GM12878 (cell line): ENCODE measurements around the gene BORCS8. TPM values are rescaled to one million over a fixed set of nuclear protein-coding genes. Genes with fewer than 3 reads are reported as not detected.

Experiments
- ATF7 ChIP-seq: fragments of 450-650 bp; IDR thresholded peaks from 2 replicates; pipeline ENCODE4 v1.6.1; 2016; ENCODE audit warnings: low read depth, mild to moderate bottlenecking
- CBFB ChIP-seq: IDR thresholded peaks from 2 replicates; pipeline ENCODE4 v1.6.1; 2016; ENCODE audit warnings: antibody characterized with exemption, low read depth
- CHD4 ChIP-seq: fragments of 200-600 bp; sonication (generic); IDR thresholded peaks from 2 replicates; pipeline ENCODE4 v1.6.1; 2016; ENCODE audit warnings: mild to moderate bottlenecking
- CREM ChIP-seq: IDR thresholded peaks from 2 replicates; pipeline ENCODE4 v1.6.1; 2014; ENCODE audit warnings: antibody characterized with exemption, low read depth
- EED ChIP-seq: sonication (generic); IDR thresholded peaks from 2 replicates; pipeline ENCODE4 v1.6.1; 2016; ENCODE audit warnings: antibody characterized with exemption, low read depth
- EP300 ChIP-seq, 2 experiments: fragments of 150-350 bp in 1 of 2; IDR thresholded peaks; 2 replicates each; pipeline ENCODE4 v1.6.1; 2011 to 2012; ENCODE audit warnings: low read depth in 2 of 2, low read length in 2 of 2, borderline replicate concordance in 1 of 2, improper control_type of control experiment in 1 of 2, inconsistent platforms in 1 of 2; ENCODE audit not compliant: control insufficient read depth in 1 of 2
- FOXM1 ChIP-seq: IDR thresholded peaks from 2 replicates; pipeline ENCODE4 v1.6.1; 2012; ENCODE audit warnings: low read depth, mild to moderate bottlenecking, inconsistent platforms, low read length, moderate library complexity
- HDAC6 ChIP-seq: fragments of 200-600 bp; sonication (generic); IDR thresholded peaks from one replicate; pipeline ENCODE4 v1.8.0; 2017; ENCODE audit warnings: antibody characterized with exemption; ENCODE audit not compliant: unreplicated experiment
- JUNB ChIP-seq: IDR thresholded peaks from 2 replicates; pipeline ENCODE4 v1.6.1; 2016; ENCODE audit warnings: antibody characterized with exemption, mild to moderate bottlenecking
- LARP7 ChIP-seq: fragments of 450-650 bp; IDR thresholded peaks from 2 replicates; pipeline ENCODE4 v1.6.1; 2017; ENCODE audit warnings: mild to moderate bottlenecking
- MEF2A ChIP-seq: IDR thresholded peaks from 2 replicates; pipeline ENCODE4 v1.6.1; 2011; ENCODE audit warnings: low read depth, mild to moderate bottlenecking, low read length, moderate library complexity; ENCODE audit not compliant: insufficient read depth
- NKRF ChIP-seq: fragments of 450-650 bp; conservative IDR thresholded peaks from 2 replicates; pipeline ENCODE4 v1.6.1; 2017; ENCODE audit warnings: mild to moderate bottlenecking, moderate library complexity
- PRDM15 ChIP-seq: fragments of 450-650 bp; formaldehyde crosslinking; IDR thresholded peaks from 2 replicates; pipeline ENCODE4 v1.4.0; 2020; ENCODE audit warnings: mild to moderate bottlenecking, moderate library complexity
- RAD21 ChIP-seq: IDR thresholded peaks from 2 replicates; pipeline ENCODE4 v1.6.1; 2011; ENCODE audit warnings: mild to moderate bottlenecking, low read depth, low read length, moderate library complexity; ENCODE audit not compliant: insufficient read depth
- RBBP5 ChIP-seq: fragments of 200-600 bp; sonication (generic); conservative IDR thresholded peaks from 2 replicates; pipeline ENCODE4 v1.6.1; 2016
- RELB ChIP-seq: fragments of 450-650 bp; IDR thresholded peaks from 2 replicates; pipeline ENCODE4 v1.6.1; 2017; ENCODE audit warnings: low read depth, mild to moderate bottlenecking, moderate library complexity
- REST ChIP-seq: IDR thresholded peaks from 2 replicates; pipeline ENCODE4 v1.6.1; 2012; ENCODE audit warnings: mild to moderate bottlenecking, low read depth, low read length
- RUNX3 ChIP-seq: IDR thresholded peaks from 2 replicates; pipeline ENCODE4 v1.6.1; 2012; ENCODE audit warnings: low read length, inconsistent platforms
- SMARCA5 ChIP-seq: fragments of 450-650 bp; IDR thresholded peaks from 2 replicates; pipeline ENCODE4 v1.6.1; 2017; ENCODE audit warnings: mild to moderate bottlenecking
- SREBF1 ChIP-seq: IDR thresholded peaks from 2 replicates; pipeline ENCODE4 v1.6.1; 2012; ENCODE audit warnings: mild to moderate bottlenecking, low read length
- ZNF24 ChIP-seq: fragments of 450-650 bp; IDR thresholded peaks from 2 replicates; pipeline ENCODE4 v1.6.1; 2017; ENCODE audit warnings: antibody characterized with exemption, mild to moderate bottlenecking
- polyA plus RNA-seq, 11 experiments: library from polyadenylated mRNA; depleted of rRNA in 4 of 11; unstranded in 6 of 11; stranded (reverse) in 5 of 11; fragments of >200 nt; fragmentation: Nextera tagmentation in 4 of 11; fragmentation: Illumina TruSeq in 1 of 11; extraction: Ambion mirVana in 4 of 11; extraction: Trizol in 1 of 11; gene quantifications; 1 replicate in 1 of 11; 2 replicates in 10 of 11; pipeline versions ENCODE4 v1.2.1 to v1.2.3, GENCODE V29; 2011 to 2016; ENCODE audit warnings: inconsistent platforms in 2 of 11, missing spikeins in 2 of 11, low read depth in 1 of 11
- total RNA-seq, 4 experiments: library from RNA; depleted of rRNA in 3 of 4; stranded (reverse); fragments of >200 nt in 3 of 4; fragmentation: Illumina TruSeq in 1 of 4; extraction: Trizol in 1 of 4; gene quantifications; 2 replicates each; pipeline versions ENCODE4 v1.2.1 to v1.2.3, GENCODE V29; 2013 to 2021

BORCS8 gene
- total and polyA plus RNA-seq, 10 of the 15 experiments (the other 5 are each of a cell fraction or from before 2014, with no cell fraction given) = 3.7 to 40.3 (median 23.4) TPM

GRCh38 chr19:19170053-19170872 lies 21.7 kb downstream of the BORCS8 start, which contains the start of gene MEF2B (continued):
- no peak for TF ChIP-seq EED
- no peak for TF ChIP-seq EP300 (IDR thresholded peaks at IDR 0.05; ENCODE audit: borderline replicate concordance in 1 of 2, control insufficient read depth in 1 of 2, low read depth in 2 of 2, low read length in 2 of 2)
- TF ChIP-seq RELB = no peak
- TF ChIP-seq CREM = no peak
- no peak for TF ChIP-seq HDAC6
- no peak for TF ChIP-seq SREBF1
- no peak for TF ChIP-seq ATF7
- no peak for TF ChIP-seq RUNX3
- TF ChIP-seq JUNB = no peak
- no peak for TF ChIP-seq ZNF24
- TF ChIP-seq LARP7 = peak; percentile 25; the same call in 1 of the 2 replicates
- TF ChIP-seq RBBP5 = no peak
- TF ChIP-seq MEF2A = no peak
- TF ChIP-seq SMARCA5 = no peak
- TF ChIP-seq FOXM1 = no peak
- no peak for TF ChIP-seq NKRF
- no peak for TF ChIP-seq RAD21
- no peak for TF ChIP-seq CHD4
- TF ChIP-seq PRDM15 (CRISPR knock-in tag) = no peak
- TF ChIP-seq CBFB = no peak
- TF ChIP-seq REST = no peak
